SU-DHL-6 (cell line): ENCODE results near the gene CAPN5.

Source experiments
- H2AFZ ChIP-seq: fragments of 200-600 bp; sonication (generic); 2 replicates; pipeline ENCODE4 v1.6.1; 2014; ENCODE audit warnings: low read depth, mild to moderate bottlenecking, moderate library complexity, mixed read lengths, antibody characterized with exemption, low read length; ENCODE audit not compliant: severe bottlenecking
- H3F3A ChIP-seq: fragments of 200-600 bp; shearing (Covaris generic); 2 replicates; pipeline ENCODE4 v1.6.0; 2016; ENCODE audit warnings: antibody characterized with exemption, mild to moderate bottlenecking; ENCODE audit not compliant: insufficient read depth
- H3K27ac ChIP-seq: fragments of 200-600 bp; sonication (generic); 2 replicates; pipeline ENCODE4 v1.5.1; 2016; ENCODE audit warnings: low read depth, mild to moderate bottlenecking, low read length, moderate library complexity, mixed read lengths
- H3K27me3 ChIP-seq: fragments of 200-600 bp; sonication (generic), shearing (Covaris generic); 2 replicates; pipeline ENCODE4 v1.6.0; 2014; ENCODE audit warnings: mild to moderate bottlenecking, low read length
- H3K36me3 ChIP-seq: fragments of 200-600 bp; sonication (generic); 2 replicates; pipeline ENCODE4 v1.6.1; 2014; ENCODE audit warnings: mild to moderate bottlenecking, low read length, mixed read lengths
- H3K4me2 ChIP-seq: fragments of 300-600, 200-600 bp; shearing (Covaris generic), sonication (generic); 2 replicates; pipeline ENCODE4 v1.6.0; 2014; ENCODE audit warnings: low read length, low read depth, mild to moderate bottlenecking; ENCODE audit not compliant: poor library complexity, severe bottlenecking
- H3K4me3 ChIP-seq: fragments of 200-600 bp; sonication (generic); 2 replicates; pipeline ENCODE4 v1.5.1; 2014; ENCODE audit warnings: antibody characterized with exemption, low read length, mild to moderate bottlenecking, mixed read lengths; ENCODE audit not compliant: insufficient read depth, poor library complexity, severe bottlenecking
- H3K79me2 ChIP-seq: fragments of 200-600 bp; sonication (generic); 2 replicates; pipeline ENCODE4 v1.6.1; 2014; ENCODE audit warnings: mild to moderate bottlenecking, low read length, moderate library complexity; ENCODE audit not compliant: insufficient read depth
- H3K9ac ChIP-seq: fragments of 200-600 bp; sonication (generic); 2 replicates; pipeline ENCODE4 v1.7.0; 2014; ENCODE audit warnings: mild to moderate bottlenecking, low read length
- H3K9me2 ChIP-seq: fragments of 200-600 bp; sonication (generic); replicated peaks from 2 replicates; pipeline ENCODE4 v1.6.1; 2014; ENCODE audit warnings: low read length; ENCODE audit not compliant: insufficient read depth
- H3K9me3 ChIP-seq: fragments of 200-600 bp; sonication (generic); 2 replicates; pipeline ENCODE4 v1.6.1; 2014; ENCODE audit warnings: low read length, mixed read lengths; ENCODE audit not compliant: insufficient read depth
- H4K20me1 ChIP-seq: fragments of 200-600 bp; sonication (generic); 2 replicates; pipeline ENCODE4 v1.6.1; 2014; ENCODE audit warnings: low read depth, mild to moderate bottlenecking, antibody characterized with exemption, low read length, moderate library complexity, mixed read lengths
- EZH2phosphoT487 ChIP-seq: fragments of 200-600 bp; sonication (generic), shearing (Covaris generic); conservative IDR thresholded peaks from 2 replicates; pipeline ENCODE4 v1.6.1; 2018; ENCODE audit warnings: mild to moderate bottlenecking, antibody characterized with exemption, low read length, moderate library complexity, mixed read lengths
- TF ChIP-seq, protein P1 (sequence below): fragments of 200-600 bp; sonication (generic); IDR thresholded peaks from one replicate; pipeline ENCODE4 v1.5.1; 2017; ENCODE audit warnings: antibody characterized with exemption, mild to moderate bottlenecking, low read length, moderate library complexity; ENCODE audit not compliant: insufficient read depth, poor library complexity, severe bottlenecking

The CAPN5 gene

GRCh38 chr11:77172666-77172982 is 105.9 kb downstream of the CAPN5 start:
- H3K36me3 ChIP-seq = no peaks in the 10 kb centered on the region
- no peaks in the 10 kb centered on the region for H4K20me1 ChIP-seq
- H2AFZ ChIP-seq = no peak overlapping the region
- no peaks in the 10 kb centered on the region for H3K9me2 ChIP-seq
- H3K4me3 ChIP-seq = no peak overlapping the region
- H3K9me3 ChIP-seq = no peaks in the 10 kb centered on the region
- H3K79me2 ChIP-seq = no peaks in the 10 kb centered on the region
- H3K4me2 ChIP-seq = no peak overlapping the region
- TF ChIP-seq EZH2phosphoT487 = no peak
- TF ChIP-seq, protein P1, sequence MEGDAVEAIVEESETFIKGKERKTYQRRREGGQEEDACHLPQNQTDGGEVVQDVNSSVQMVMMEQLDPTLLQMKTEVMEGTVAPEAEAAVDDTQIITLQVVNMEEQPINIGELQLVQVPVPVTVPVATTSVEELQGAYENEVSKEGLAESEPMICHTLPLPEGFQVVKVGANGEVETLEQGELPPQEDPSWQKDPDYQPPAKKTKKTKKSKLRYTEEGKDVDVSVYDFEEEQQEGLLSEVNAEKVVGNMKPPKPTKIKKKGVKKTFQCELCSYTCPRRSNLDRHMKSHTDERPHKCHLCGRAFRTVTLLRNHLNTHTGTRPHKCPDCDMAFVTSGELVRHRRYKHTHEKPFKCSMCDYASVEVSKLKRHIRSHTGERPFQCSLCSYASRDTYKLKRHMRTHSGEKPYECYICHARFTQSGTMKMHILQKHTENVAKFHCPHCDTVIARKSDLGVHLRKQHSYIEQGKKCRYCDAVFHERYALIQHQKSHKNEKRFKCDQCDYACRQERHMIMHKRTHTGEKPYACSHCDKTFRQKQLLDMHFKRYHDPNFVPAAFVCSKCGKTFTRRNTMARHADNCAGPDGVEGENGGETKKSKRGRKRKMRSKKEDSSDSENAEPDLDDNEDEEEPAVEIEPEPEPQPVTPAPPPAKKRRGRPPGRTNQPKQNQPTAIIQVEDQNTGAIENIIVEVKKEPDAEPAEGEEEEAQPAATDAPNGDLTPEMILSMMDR = no peak
- no peaks in the 10 kb centered on the region for H3F3A ChIP-seq
- no peaks in the 10 kb centered on the region for H3K27me3 ChIP-seq
- no peak overlapping the region for H3K9ac ChIP-seq
- no peak overlapping the region for H3K27ac ChIP-seq

DNA sequence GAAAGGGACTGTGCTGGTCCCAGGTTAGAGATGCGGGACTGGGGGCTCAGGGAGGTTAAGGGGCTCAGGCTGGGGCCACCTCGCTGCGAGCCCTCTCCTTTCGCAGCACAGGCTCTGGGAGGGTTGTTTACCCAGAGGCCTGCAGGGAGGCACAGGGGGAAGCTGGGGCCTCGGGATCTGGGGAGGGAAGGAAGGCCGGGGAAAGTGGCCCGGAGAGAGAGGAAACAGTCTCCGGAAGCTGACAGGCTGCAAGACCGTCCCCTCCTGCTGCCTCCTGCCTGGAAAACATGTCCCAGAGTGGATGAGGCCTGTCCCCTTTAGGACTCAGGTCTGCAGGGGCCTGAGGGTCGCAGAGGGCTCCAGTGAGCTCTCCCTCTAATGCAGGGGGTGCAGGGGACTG is 106.7 kb downstream of the CAPN5 start:
- H3K4me2 ChIP-seq = no peak overlapping the region
- H3K36me3 ChIP-seq = no peaks in the 10 kb centered on the region
- H3F3A ChIP-seq = no peaks in the 10 kb centered on the region
- H3K9ac ChIP-seq = no peak overlapping the region
- no peaks in the 10 kb centered on the region for H3K27me3 ChIP-seq
- no peaks in the 10 kb centered on the region for H3K9me2 ChIP-seq
- TF ChIP-seq, protein P1 = no peak
- TF ChIP-seq EZH2phosphoT487 = no peak
- no peak overlapping the region for H3K4me3 ChIP-seq
- H3K9me3 ChIP-seq = no peaks in the 10 kb centered on the region
- no peak overlapping the region for H3K27ac ChIP-seq
- H4K20me1 ChIP-seq = no peaks in the 10 kb centered on the region
- H2AFZ ChIP-seq = no peak overlapping the region
- H3K79me2 ChIP-seq = no peaks in the 10 kb centered on the region

- Histone ChIP-seq H3K9me2 (no peaks in the 10 kb centered on the region), H3K9me3 (no peaks in the 10 kb centered on the region), H3K27ac (no peak overlapping the region), H3K79me2 (no peaks in the 10 kb centered on the region), H4K20me1 (no peaks in the 10 kb centered on the region), H2AFZ (no peak overlapping the region), H3F3A (no peaks in the 10 kb centered on the region), H3K27me3 (no peaks in the 10 kb centered on the region), H3K4me2 (no peak overlapping the region), H3K9ac (no peak overlapping the region), H3K4me3 (no peak overlapping the region), H3K36me3 (no peaks in the 10 kb centered on the region)
- TF ChIP-seq EZH2phosphoT487 = no peak
- TF ChIP-seq, protein P1 = no peak
These were observed 107.8 kb downstream of the CAPN5 start for GRCh38 chr11:77174559-77174958.
